HepG2 (cell line): ENCODE results near the gene FSTL1. TPM values are rescaled to one million over a fixed set of nuclear protein-coding genes. Genes with fewer than 3 reads are reported as not detected.

ENCODE experiments used
- ATAC-seq: fragments of 200-7000 bp; cut with Tn5 transposase; 3 replicates; pipeline ENCODE4 v1.9.1; 2020; ENCODE audit warnings: mild to moderate bottlenecking, moderate library complexity
- Bru-seq: library from RNA; stranded (reverse); fragments of 400-500 nt; gene quantifications from one replicate; lab custom pipeline; 2021; lab: Mats Ljungman, UMichigan
- BruChase-seq, 2 experiments: library from RNA; stranded (reverse); fragments of 400-500 nt; gene quantifications; one replicate each; lab custom pipeline; 2021; lab: Mats Ljungman, UMichigan
- BruUV-seq: library from RNA; stranded (reverse); fragments of 400-500 nt; replicated peaks from 2 replicates; lab custom pipeline; 2021; lab: Mats Ljungman, UMichigan
- CTCF ChIA-PET: fragments of 300-600 bp; formaldehyde crosslinking; extraction: SDS; loops from one replicate; lab custom pipeline; 2021; ENCODE audit warnings: low total read pairs, inconsistent platforms, low intra/inter-chr PET ratio; lab: Yijun Ruan, JAX
- POLR2A ChIA-PET: fragments of 350-600 bp; sonication (Branson Sonifier 250); formaldehyde crosslinking; loops from one replicate; lab custom pipeline; 2020; ENCODE audit warnings: antibody characterized with exemption, inconsistent platforms; lab: Yijun Ruan, JAX
- DNase-seq: peaks from one replicate; pipeline ENCODE4 v3.0.0-alpha.2; 2015; ENCODE audit warnings: low spot score
- FAIRE-seq: peaks from 3 replicates; lab custom pipeline; 2011; peaks lifted over from hg19 to GRCh38; lab: Jason Lieb, UNC
- H2AFZ ChIP-seq: one replicate; pipeline ENCODE4 v1.6.1; 2011; ENCODE audit warnings: low read length, inconsistent platforms
- H3K27ac ChIP-seq: fragments of 300-600 bp; 3 replicates; pipeline ENCODE4 v1.8.0; 2011; ENCODE audit warnings: mixed run types, mild to moderate bottlenecking, mixed read lengths, low read length, inconsistent platforms; ENCODE audit not compliant: insufficient read depth; ENCODE audit errors: extremely low read length
- H3K27me3 ChIP-seq, 2 experiments: fragments of 200-600 bp in 1 of 2; 2 replicates in 1 of 2; 3 replicates in 1 of 2; pipeline versions ENCODE4 v1.6.0 to v1.8.0; 2011; ENCODE audit warnings: low read length in 2 of 2, mild to moderate bottlenecking in 2 of 2, moderate library complexity in 2 of 2, inconsistent platforms in 1 of 2; ENCODE audit not compliant: insufficient read depth in 2 of 2, control insufficient read depth in 1 of 2
- H3K36me3 ChIP-seq, 2 experiments: fragments of 200-600 bp in 1 of 2; replicated peaks in 1 of 2; 2 replicates in 1 of 2; 3 replicates in 1 of 2; pipeline versions ENCODE4 v1.5.1 to v1.8.0; 2011; ENCODE audit warnings: low read length in 2 of 2, inconsistent platforms in 1 of 2; ENCODE audit not compliant: insufficient read depth in 2 of 2, control insufficient read depth in 1 of 2
- H3K4me1 ChIP-seq: 2 replicates; pipeline ENCODE4 v1.5.1; 2012; ENCODE audit warnings: low read length, inconsistent platforms; ENCODE audit not compliant: insufficient read depth
- H3K4me2 ChIP-seq: 2 replicates; pipeline ENCODE4 v1.6.0; 2011; ENCODE audit warnings: low read depth, low read length, inconsistent platforms
- H3K4me3 ChIP-seq, 3 experiments: fragments of 200-600 bp in 1 of 3; sonication (generic), shearing (Covaris generic) in 1 of 3; replicated peaks in 1 of 3; 2 replicates each; pipeline ENCODE4 v1.5.1; 2011 to 2016; ENCODE audit warnings: low read length in 3 of 3, inconsistent platforms in 2 of 3, low read depth in 2 of 3, mild to moderate bottlenecking in 2 of 3, control low read depth in 1 of 3, mixed read lengths in 1 of 3; ENCODE audit not compliant: insufficient read depth in 1 of 3
- H3K79me2 ChIP-seq: one replicate; pipeline ENCODE4 v1.6.1; 2011; ENCODE audit warnings: low read length, inconsistent platforms; ENCODE audit not compliant: insufficient read depth
- H3K9ac ChIP-seq: 2 replicates; pipeline ENCODE4 v1.6.0; 2011; ENCODE audit warnings: mild to moderate bottlenecking, low read depth, low read length, inconsistent platforms; ENCODE audit not compliant: insufficient read depth
- H3K9me3 ChIP-seq: 2 replicates; pipeline ENCODE4 v1.5.1; 2012; ENCODE audit warnings: mild to moderate bottlenecking, low read length
- H4K20me1 ChIP-seq: 2 replicates; pipeline ENCODE4 v1.6.0; 2011; ENCODE audit warnings: inconsistent platforms, mild to moderate bottlenecking, low read length, moderate library complexity; ENCODE audit not compliant: insufficient read depth
- HNF1A ChIP-seq, 2 experiments: sonication (generic) in 1 of 2; formaldehyde crosslinking in 1 of 2; IDR thresholded peaks; 2 replicates each; pipeline versions ENCODE4 v1.4.0 to v1.6.1; 2016 to 2020; ENCODE audit warnings: borderline replicate concordance in 1 of 2, low read depth in 1 of 2, mild to moderate bottlenecking in 1 of 2, missing genetic modification reagents in 1 of 2
- HNRNPK ChIP-seq: fragments of 200-400 bp; formaldehyde crosslinking; IDR thresholded peaks from 2 replicates; pipeline ENCODE4 v1.6.1; 2018; ENCODE audit warnings: low read length, low read depth, moderate library complexity, mild to moderate bottlenecking; ENCODE audit not compliant: poor library complexity, severe bottlenecking
- HNRNPLL ChIP-seq: fragments of 200-400 bp; formaldehyde crosslinking; IDR thresholded peaks from 2 replicates; pipeline ENCODE4 v1.6.1; 2017; ENCODE audit warnings: mild to moderate bottlenecking, low read depth, low read length; ENCODE audit not compliant: poor library complexity, severe bottlenecking
- MLX ChIP-seq: IDR thresholded peaks from 2 replicates; pipeline ENCODE4 v1.6.1; 2016
- MTF2 ChIP-seq: sonication (generic); formaldehyde crosslinking; IDR thresholded peaks from 2 replicates; pipeline ENCODE4 v1.5.0; 2020; ENCODE audit warnings: missing genetic modification reagents, borderline replicate concordance
- ZNF800 ChIP-seq: sonication (generic); formaldehyde crosslinking; IDR thresholded peaks from 2 replicates; pipeline ENCODE4 v1.4.0; 2020; ENCODE audit warnings: missing genetic modification reagents
- WGBS: methylation state at CpG from one replicate; pipeline ENCODE4 v1.1.6; 2017; ENCODE audit warnings: low lambda C conversion rate; 5-methylcytosine and 5-hydroxymethylcytosine counted together
- in situ Hi-C: cut with HindIII; loops from 2 replicates; pipeline ENCODE4 v1.10.0; 2017; ENCODE audit warnings: low pct_unique_long_range_greater_than_20kb; ENCODE audit not compliant: extremely low pct_ligation_motif_present
- intact Hi-C: fragments of 100-400 bp; cut with micrococcal nuclease; formaldehyde crosslinking; loops from one replicate; pipeline ENCODE4 v1.10.0; 2022; ENCODE audit not compliant: unreplicated experiment
- long read RNA-seq, 2 experiments: library from RNA in 1 of 2; library from polyadenylated mRNA in 1 of 2; stranded (forward) in 1 of 2; unstranded in 1 of 2; transcript quantifications; one replicate each; pipeline ENCODE4 v2.0.0, GENCODE V29; 2019 to 2022
- polyA minus RNA-seq, 3 experiments: library from RNA; depleted of rRNA, polyadenylated mRNA; stranded (reverse); fragments of >200 nt; gene quantifications; 2 replicates each; pipeline ENCODE4 v1.2.3, GENCODE V29; 2011; ENCODE audit warnings: low replicate concordance in 1 of 3
- polyA plus RNA-seq, 8 experiments: library from polyadenylated mRNA; depleted of rRNA in 3 of 8; stranded (reverse) in 7 of 8; unstranded in 1 of 8; fragments of >200 nt; fragmentation: Illumina TruSeq in 4 of 8; extraction: Trizol in 4 of 8; gene quantifications; 2 replicates each; pipeline versions ENCODE4 v1.2.1 to v1.2.3, GENCODE V29; 2011 to 2016; ENCODE audit warnings: low read depth in 4 of 8, missing spikeins in 1 of 8, mixed read lengths in 1 of 8; ENCODE audit not compliant: insufficient read depth in 1 of 8
- total RNA-seq, 5 experiments: library from RNA; depleted of rRNA; stranded (reverse); fragments of >200 nt; fragmentation: Illumina TruSeq; extraction: Trizol; gene quantifications; 2 replicates each; pipeline ENCODE4 v1.2.3, GENCODE V29; 2016; ENCODE audit warnings: low read depth in 1 of 5

Gene FSTL1
- 0.07 and 0.17 TPM in 2 replicates for total RNA-seq (2016; rRNA removed; fragmentation: Illumina TruSeq; extraction: Trizol)
- not detected in 2 replicates for total RNA-seq (2016; cell fraction: cytosol; rRNA removed; fragmentation: Illumina TruSeq; extraction: Trizol; ENCODE audit: low read depth)
- total RNA-seq (2016; cell fraction: insoluble cytoplasmic fraction; rRNA removed; fragmentation: Illumina TruSeq; extraction: Trizol): 0.19 and 0.30 TPM in 2 replicates
- total RNA-seq (2016; cell fraction: membrane; rRNA removed; fragmentation: Illumina TruSeq; extraction: Trizol): 0.14 TPM in 1 of 2 replicates, not detected in the other
- 0.22 and 0.25 TPM in 2 replicates for total RNA-seq (2016; cell fraction: nucleus; rRNA removed; fragmentation: Illumina TruSeq; extraction: Trizol)
- 0.18 and 0.29 TPM in 2 replicates for polyA plus RNA-seq (2011; rRNA removed)
- polyA plus RNA-seq (2011; cell fraction: cytosol; rRNA removed): 0.12 and 0.40 TPM in 2 replicates
- 0.64 and 1.1 TPM in 2 replicates for polyA plus RNA-seq (2011; cell fraction: nucleus; rRNA removed)
- 0.11 and 0.23 TPM in 2 replicates for polyA plus RNA-seq (2012)
- polyA plus RNA-seq (2016; cell fraction: cytosol; fragmentation: Illumina TruSeq; extraction: Trizol; ENCODE audit: low read depth): not detected in 2 replicates
- 0.14 and 0.49 TPM in 2 replicates for polyA plus RNA-seq (2016; cell fraction: insoluble cytoplasmic fraction; fragmentation: Illumina TruSeq; extraction: Trizol; ENCODE audit: low read depth)
- polyA plus RNA-seq (2016; cell fraction: membrane; fragmentation: Illumina TruSeq; extraction: Trizol; ENCODE audit: low read depth): 0.03 and 0.05 TPM in 2 replicates
- polyA plus RNA-seq (2016; cell fraction: nucleus; fragmentation: Illumina TruSeq; extraction: Trizol; ENCODE audit: insufficient read depth, low read depth): not detected in 2 replicates
- polyA minus RNA-seq (2011; rRNA and poly(A)+ RNA removed; ENCODE audit: low replicate concordance): 1.3 and 8.9 TPM in 2 replicates
- 0.69 TPM in 1 of 2 replicates, not detected in the other for polyA minus RNA-seq (2011; cell fraction: cytosol; rRNA and poly(A)+ RNA removed)
- 0.62 and 2.8 TPM in 2 replicates for polyA minus RNA-seq (2011; cell fraction: nucleus; rRNA and poly(A)+ RNA removed)
- Bru-seq, nascent RNA: percentile 8 among the genes with signal in this experiment
- BruChase-seq, experiment 1, labeled RNA remaining after a 6-hour chase: percentile 8 among the genes with signal in this experiment
- BruChase-seq, experiment 2, labeled RNA remaining after a 2-hour chase: percentile 10 among the genes with signal in this experiment
- long read RNA-seq, experiment 1: 0 reads
- long read RNA-seq, experiment 2: 0 reads

- intact Hi-C loops: no loop called here
- Histone ChIP-seq H3K4me1 (0 out of 2 replicates have a peak, but pooled peaks cover 7% of the 10 kb centered on the region), H3K36me3 (no peaks in the 10 kb centered on the region)
- no peak for FAIRE-seq
- DNase-seq: no peak
- TF ChIP-seq MLX (no peak), MTF2 (CRISPR knock-in tag) (peak; percentile 81; the same call in 1 of the 2 replicates), ZNF800 (peak; percentile 98; the same call in 1 of the 2 replicates), HNF1A (IDR thresholded peaks at IDR 0.05; ENCODE audit: low read depth) (no peak), HNF1A (CRISPR knock-in tag; IDR thresholded peaks at IDR 0.05; ENCODE audit: borderline replicate concordance) (no peak), HNRNPK (peak; percentile 19), HNRNPLL (peak; percentile 26)
- TF ChIP-seq, all 625 proteins: peak for 4
- WGBS: 30% methylated on average over 32 of the region's 78 CpGs
- CTCF ChIA-PET: no interaction called here
- in situ Hi-C loops: no loop called here
- POLR2A ChIA-PET: no interaction called here
- no peak within 1 kb of the TSS for H3K27ac ChIP-seq
- H3K9ac ChIP-seq: no peak within 1 kb of the TSS
- H4K20me1 ChIP-seq: no peaks in the 10 kb centered on the region
- no peak within 1 kb of the TSS for H2AFZ ChIP-seq
- peak within 1 kb of the TSS; percentile 9 to 62 (median 15); a peak in 4 of 6 replicates for H3K4me3 ChIP-seq
- peaks cover 3 to 47% of the 10 kb centered on the region in 2 experiments; a peak in 4 of 5 replicates for H3K27me3 ChIP-seq
- no TSS peak for BruUV-seq
- H3K79me2 ChIP-seq: no peaks in the 10 kb centered on the region
- no peaks in the 10 kb centered on the region for H3K9me3 ChIP-seq
- peak within 1 kb of the TSS; percentile 47 for H3K4me2 ChIP-seq
- ATAC-seq: peak; percentile 74
Observed at GRCh38 chr3:120450600-120451271, at the start of gene FSTL1. FSTL1 (minus strand) TSS chr3:120450992; CDS start chr3:120450746, 246 bp downstream.
